NCI-H2171 (cell line): ENCODE data around the gene CCL25.

Experiments used
- DNase-seq: peaks from one replicate; lab custom pipeline; 2025; lab: John Stamatoyannopoulos, UW

CCL25 gene

GRCh38 chr19:8045872-8046568 is 6.5 kb upstream of the CCL25 start:
- DNase-seq, result no peak

GRCh38 chr19:8046569-8047165 is 5.9 kb upstream of the CCL25 start:
- DNase-seq, result no peak

DNA sequence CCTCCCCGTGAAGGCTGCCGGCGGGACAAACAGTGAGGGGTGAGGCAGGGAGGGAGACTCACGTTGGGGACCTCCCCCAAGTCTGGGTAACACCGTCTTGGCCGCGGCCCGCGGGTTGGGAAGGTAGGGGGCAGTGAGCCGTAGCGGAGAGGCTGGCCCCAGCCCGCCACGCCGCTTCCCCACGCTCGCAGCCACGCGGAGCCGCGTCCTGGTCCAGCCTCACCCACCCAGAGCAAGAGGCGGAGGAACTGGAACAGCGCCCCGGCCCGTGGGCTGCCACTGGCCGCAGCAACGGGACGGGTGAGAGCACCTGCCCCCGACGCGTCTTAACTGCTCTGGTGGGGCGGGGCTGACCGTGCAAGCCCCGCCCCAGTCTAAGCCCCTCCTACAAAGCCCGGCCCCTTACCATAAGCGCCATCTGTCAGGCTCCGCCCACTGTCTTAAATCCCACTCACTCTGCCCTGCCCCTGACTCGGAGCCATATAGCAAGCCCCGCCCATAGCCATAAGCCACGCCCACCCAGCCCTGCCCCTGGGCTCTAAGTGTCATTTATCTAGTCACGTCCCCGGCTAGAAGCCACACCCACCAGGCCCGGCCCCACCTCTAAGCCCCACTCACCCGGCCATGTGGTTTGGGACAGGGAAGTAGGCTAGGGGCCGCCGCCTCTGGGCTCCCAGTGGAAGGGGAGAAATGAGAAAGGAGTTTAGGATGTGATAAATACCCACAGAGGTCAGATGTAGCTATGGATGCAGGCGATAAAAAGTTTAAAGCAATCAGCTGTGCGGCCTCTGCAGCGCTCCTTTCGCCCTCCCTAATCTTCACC is 2.1 kb upstream of the CCL25 start:
- DNase-seq, result peak; percentile 74

- DNase-seq, result no peak
Observed at GRCh38 chr19:8054169-8054568, 1.6 kb downstream of the CCL25 start.

DNA sequence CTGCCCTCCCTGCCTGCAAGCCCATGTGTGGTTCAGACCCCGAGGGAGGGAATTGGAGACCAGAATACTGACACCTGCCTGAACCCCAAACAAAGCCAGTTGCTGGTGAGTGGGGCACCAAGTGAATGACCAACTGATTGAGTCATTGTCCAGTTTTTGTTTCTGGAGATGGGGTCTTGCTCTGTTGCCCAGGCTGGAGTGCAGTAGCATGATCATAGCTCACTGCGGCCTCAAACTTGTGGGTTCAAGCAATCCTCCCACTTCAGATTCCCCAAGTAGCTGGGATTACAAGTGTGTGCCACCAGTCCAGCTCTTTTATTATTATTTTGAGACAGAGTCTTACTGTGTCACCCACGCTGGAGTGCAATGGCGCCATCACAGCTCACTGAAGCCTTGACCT is 4.0 kb downstream of the CCL25 start:
- DNase-seq, result no peak

DNA sequence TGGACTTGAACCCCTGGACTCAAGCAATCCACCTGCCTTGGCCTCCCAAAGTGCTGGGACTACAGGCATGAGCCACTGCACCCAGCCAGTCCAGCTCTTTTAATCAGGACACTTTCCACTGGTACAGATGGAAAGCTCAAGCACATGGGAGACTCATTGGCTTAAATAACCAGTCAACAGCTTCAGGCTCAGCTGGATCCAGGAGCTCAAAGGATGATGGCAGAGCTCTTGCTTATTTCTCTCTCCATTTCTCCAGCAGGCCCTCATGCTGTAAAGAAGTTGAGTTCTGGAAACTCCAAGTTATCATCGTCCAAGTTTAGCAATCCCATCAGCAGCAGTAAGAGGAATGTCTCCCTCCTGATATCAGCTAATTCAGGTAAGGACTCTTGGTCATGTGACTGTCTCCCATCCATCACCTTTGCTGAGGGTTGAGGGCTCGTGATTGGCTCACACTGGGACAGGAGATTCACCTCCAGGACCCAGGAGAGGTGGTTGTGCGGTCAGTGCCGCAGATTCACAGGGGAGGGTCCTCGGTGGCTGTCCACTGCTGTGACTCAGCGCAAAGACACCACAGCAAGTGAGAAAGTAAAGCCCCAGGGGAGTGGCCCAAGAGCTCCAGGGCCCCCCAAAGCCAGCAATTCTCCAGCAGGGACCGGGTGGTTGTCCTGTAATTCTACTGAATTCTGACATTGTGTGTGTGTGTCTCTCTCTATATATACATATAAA is 5.1 kb downstream of the CCL25 start:
- DNase-seq, result no peak

DNA sequence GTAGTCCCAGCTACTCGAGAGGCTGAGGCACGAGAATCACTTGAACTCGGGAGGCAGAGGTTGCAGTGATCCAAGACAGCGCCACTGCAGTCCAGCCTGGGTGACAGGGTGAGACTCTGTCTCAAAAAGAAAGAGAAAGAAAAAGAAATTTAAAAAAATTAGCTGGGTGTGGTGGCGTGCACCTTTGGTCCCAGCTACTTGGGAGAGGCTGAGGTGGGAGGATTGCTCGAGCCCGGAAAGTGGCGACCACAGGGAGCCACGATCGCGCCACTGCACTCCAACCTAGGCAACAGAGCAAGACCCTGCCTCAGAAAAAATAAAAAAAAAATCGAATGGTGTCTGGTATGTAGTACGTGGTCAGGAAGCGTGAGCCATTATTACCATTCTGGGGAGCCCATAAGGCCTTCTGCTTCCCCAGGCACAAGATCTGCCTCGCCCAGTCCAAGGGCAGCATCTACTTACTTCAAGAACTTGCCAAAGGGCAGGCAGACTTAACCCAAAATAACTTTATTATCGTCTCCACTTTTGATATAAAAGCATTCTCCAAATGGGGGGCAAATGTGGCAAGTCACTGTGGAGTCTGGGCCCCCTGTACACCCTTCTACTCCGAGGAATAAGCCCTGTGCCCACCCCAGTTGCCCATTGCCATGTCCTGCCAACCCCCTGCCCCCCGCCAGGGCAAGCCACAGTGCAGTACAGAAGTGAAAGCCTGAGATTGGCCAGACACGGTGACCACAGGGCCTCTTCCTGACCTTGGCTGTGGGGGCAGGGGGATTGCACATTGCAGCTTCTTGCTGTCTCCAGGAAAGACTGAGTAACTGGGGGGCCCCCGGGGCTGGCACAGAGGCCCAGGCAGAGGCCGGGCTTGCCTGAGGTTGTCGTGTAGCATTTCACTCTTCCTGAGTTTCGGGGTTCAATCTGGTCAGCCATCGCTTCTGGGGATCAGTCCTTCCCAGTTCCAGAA is 12.6 kb downstream of the CCL25 start:
- DNase-seq, result no peak

GRCh38 chr19:8065875-8066261 is 13.3 kb downstream of the CCL25 start:
- no peak for DNase-seq

DNA sequence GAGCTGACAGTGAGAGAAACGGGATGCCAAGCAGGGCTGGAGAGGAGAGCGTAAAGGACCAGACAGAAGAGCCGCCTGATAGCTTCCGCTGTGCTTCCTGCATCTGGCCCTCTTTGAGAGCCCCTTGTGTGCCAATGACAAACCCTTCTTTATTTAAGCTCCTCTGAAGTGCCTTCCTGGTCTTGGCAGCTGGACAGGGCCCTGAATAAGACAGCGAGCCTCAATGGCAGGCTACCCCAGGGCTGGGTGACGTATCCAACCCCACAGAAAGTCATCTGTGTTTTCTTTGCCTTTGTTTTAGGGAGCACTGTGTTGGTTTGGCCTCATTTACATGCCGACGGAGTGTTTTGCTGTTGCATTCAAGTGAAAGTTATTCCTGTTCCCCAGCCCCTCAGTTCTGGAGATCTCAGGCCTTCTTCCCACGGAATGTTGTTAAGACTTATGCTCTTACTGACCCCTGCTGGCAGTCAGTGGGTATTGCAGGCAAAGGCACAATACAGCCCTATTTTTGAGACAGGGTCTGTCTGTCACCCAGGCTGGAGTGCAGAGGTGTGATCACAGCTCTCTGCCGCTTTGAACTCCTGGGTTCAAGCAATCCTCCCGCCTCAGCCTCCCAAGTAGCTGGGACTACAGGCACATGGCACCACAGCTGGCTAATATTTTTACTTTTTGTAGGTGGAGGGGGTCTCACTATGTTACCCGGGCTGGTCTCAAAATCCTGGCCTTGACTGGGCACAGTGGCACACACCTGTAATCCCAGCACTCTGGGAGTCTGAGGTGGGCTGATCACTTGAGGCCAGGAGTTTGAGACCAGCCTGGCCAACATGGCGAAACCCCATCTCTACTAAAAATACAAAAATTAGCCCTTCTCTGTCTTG is 16.8 kb downstream of the CCL25 start:
- no peak for DNase-seq

DNA sequence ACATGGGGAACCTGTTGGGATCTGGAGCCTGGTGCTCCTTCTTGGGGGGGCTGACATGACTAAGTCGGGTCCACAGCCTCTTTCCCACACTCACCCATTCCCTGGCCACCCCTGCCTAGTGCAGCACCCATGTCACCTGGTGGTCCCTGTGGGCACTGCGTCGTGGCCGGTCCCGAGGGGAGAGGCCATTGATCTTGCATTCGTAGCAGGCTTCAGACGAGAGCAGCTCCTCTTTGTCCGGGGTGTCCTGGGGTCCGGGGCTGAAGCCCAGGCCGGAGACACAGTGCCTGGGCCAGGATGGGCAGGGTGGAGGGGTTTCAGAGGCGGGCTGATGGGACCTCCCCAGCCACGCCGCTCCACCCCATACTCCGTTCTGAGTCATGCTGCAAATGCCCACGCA is 19.4 kb downstream of the CCL25 start:
- DNase-seq, result no peak

- no peak for DNase-seq
Observed at GRCh38 chr19:8074501-8074900, 21.9 kb downstream of the CCL25 start.

GRCh38 chr19:8075158-8076074 is 22.9 kb downstream of the CCL25 start:
- no peak for DNase-seq

DNA sequence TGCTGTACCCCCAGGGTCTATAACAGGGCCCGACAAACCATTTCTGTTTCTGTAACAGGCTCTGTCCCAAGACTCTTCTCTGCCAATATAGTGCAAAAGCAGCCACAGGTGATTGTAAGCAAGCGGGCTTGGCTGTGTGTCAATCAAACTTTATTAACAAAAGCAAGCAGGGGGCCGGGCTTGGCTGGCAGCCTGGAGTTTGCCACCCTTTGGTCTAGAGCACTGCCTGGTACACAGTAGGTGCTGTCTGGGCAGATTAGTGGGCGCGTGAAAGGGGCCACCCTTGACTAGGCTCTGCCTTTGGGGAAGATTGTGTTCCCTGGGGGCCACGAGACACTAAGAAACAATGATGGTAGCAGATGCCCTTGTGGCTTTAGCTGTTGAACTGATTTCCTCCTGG is 27.4 kb downstream of the CCL25 start:
- no peak for DNase-seq

- DNase-seq, result no peak
Observed at GRCh38 chr19:8080832-8081231, 28.3 kb downstream of the CCL25 start.

DNA sequence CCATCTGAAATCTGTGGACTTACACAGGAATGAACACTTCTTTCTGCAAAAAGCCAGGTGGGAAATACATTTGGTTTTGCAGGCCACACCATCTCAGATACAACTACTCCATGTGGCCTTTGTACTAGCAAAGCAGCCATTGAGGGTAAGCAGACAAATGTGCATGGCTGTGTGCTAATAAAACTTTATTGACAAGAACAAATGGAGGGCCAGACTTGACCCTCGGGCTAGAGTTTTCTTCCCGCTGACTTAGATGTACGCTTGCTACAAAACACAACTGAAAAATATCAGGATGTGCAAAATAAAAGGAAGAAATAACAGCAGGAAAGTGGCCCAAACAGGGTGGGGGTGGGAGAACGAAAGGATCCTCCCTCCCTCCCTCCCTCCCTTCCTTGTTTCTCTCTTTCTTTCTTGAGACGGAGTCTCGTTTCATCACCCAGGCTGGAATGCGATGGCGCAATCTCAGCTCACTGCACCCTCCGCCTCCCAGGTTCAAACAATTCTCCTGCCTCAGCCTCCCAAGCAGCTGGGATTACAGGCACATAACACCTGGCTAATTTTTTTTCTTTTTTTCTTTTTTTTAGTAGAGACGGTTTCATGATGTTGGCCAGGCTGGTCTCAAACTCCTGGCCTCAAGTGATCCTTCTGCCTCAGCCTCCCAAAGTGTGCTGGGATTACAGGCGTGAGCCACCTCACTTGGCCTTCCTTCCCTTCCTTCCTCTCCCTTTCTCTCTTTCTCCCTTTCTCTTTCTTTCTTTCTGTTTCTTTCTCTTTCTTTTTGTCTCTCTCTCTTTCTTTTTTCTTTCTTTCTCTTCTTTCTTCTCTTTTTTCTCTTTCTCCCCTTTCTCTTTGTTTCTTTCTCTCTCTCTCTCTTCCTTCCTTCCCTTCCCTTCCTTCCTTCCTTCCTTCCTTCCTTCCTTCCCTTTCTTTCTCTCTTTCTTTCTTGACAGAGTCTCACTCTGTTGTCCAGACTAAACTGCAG is 29.3 kb downstream of the CCL25 start:
- DNase-seq, result no peak

- no peak for DNase-seq
Observed at GRCh38 chr19:8083141-8083540, 30.6 kb downstream of the CCL25 start.

DNA sequence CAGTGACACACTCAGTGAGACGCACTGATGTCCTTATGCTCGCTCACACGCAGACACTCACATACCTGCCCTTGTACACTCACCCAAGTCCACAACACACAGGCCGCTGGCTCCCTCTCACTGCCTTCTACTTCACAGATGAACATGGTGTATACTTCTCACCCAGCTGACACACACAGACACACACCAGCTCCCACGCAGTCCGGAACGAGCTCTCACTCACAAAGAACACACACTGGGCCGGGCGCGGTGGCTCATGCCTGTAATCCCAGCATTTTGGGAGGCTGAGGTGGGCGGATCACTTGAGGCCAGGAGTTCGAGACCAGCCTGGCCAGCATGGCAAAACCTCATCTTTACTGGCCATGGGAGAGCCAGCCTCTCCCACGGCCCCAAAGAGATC is 31.6 kb downstream of the CCL25 start:
- DNase-seq, result no peak
